T47D (cell line): ENCODE measurements around the gene ARPP21.

Experiments used
- DNase-seq, 2 experiments: peaks; one replicate each; pipeline versions ENCODE4 v3.0.0 to v3.0.0-alpha.2; 2011 to 2012; ENCODE audit warnings: low read depth in 1 of 2, low spot score in 1 of 2
- JUND ChIP-seq: IDR thresholded peaks from 2 replicates; pipeline ENCODE4 v1.6.1; 2012; ENCODE audit warnings: low read depth
- in situ Hi-C: cut with HindIII; loops from 2 replicates; pipeline ENCODE4 v1.10.0; 2016; ENCODE audit warnings: low sequenced_read_pairs, low pct_unique_long_range_greater_than_20kb

The ARPP21 gene

DNA sequence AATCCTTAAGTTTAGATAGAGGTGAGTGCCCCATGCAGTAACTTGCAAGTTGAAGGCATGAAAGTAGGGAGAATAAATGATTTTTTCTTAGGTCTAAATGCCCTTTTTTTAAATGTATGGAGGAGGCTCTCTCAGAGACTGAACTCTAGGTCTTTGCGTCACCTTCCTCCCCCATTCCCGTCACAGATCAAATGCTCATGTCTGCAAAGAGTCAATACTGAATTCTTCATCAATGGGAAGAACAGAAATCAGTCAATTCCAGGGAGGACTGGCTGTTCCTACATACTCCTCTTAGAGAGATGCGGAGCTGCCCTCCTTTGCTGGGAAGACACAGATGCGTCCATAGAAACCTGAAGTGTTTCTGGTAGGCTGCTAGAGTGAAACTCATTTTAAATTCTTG is 98.2 kb downstream of the ARPP21 start:
- no peak for DNase-seq
- in situ Hi-C loops: no loop called here

GRCh38 chr3:35737934-35738706 is 98.8 kb downstream of the ARPP21 start:
- TF ChIP-seq JUND: no peak
- in situ Hi-C loops: no loop called here

More for the DNA sequence above, 98.2 kb downstream of the ARPP21 start:
- TF ChIP-seq JUND: no peak

DNA sequence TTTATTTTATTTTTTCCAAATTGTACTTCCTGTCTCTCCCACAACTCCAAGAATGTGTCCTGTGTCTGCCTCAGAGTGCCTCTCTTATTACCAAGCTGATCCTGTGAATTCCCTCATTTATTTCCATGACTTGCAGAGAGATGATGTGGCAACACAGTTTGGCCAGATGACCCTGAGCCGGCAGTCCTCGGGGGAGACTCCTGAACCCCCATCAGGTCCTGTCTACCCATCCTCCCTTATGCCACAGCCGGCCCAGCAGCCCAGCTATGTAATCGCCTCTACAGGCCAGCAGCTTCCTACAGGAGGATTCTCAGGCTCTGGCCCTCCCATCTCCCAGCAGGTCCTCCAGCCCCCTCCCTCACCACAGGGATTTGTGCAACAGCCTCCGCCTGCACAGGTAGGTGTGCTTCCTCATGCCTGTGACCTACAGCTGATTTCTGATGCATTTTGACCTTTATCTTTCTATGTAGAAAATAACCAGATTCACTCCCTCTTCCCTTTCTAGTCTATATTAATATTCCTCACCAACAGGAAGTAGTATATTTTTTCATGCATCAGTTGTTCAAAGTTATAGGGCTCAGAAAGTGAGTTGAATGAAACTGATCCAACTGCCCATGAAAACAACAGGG is 100.0 kb downstream of the ARPP21 start:
- DNase-seq: no peak
- in situ Hi-C loops: no loop called here
- no peak for TF ChIP-seq JUND

More at GRCh38 chr3:35737934-35738706, 98.8 kb downstream of the ARPP21 start:
- no peak for DNase-seq

DNA sequence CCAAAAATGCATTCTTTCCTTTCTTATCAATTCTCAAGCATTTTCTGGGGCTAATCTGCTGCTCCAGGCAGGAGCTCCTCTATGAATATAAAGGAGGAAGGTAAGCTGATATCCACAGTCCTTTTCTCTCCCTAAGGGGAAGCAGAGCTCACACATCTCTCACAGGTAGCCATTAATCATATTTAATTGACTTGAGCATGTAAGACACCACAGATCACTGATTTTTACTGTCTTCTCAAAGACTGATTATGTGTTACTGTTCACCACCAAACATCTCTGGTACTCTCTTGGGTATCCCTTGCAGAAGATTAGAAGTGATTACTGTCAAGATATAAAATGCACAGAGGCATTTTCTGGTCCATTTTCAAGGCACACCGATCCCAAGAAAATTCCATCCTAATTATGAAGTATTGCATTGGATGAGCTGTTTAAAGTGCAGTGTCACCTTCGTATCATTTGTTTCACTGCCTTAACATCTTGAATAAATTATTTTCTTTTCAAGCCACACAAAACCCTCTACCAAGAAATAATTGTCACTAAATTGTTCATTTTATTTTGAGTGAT is 100.7 kb downstream of the ARPP21 start:
- in situ Hi-C loops: no loop called here
- TF ChIP-seq JUND: no peak
- DNase-seq: no peak

- in situ Hi-C loops: no loop called here
- no peak for TF ChIP-seq JUND
- DNase-seq: no peak
Observed at GRCh38 chr3:35743218-35743617, 103.9 kb downstream of the ARPP21 start.

DNA sequence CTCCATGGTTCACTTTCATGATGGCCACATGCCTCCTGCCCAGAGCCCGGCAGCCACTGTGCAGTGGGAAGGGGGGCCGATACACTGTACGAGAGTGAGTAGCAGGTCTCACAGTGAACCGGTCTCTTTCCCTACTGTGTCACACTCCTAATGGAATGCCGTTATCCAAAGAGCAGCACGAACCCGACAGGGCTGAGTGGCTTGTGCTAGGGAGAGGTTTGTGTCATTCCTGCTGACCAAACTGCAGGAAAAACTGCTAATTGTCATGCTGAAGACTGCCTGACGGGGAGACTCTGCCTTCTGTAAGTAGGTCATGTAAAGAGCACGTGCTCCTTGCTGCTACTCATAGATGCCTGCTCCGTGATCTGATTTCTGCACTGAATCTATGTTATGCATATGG is 105.1 kb downstream of the ARPP21 start:
- in situ Hi-C loops: no loop called here
- TF ChIP-seq JUND: no peak
- DNase-seq: peak in 1 of 2 experiments; percentile 10

- in situ Hi-C loops: no loop called here
- DNase-seq: no peak
- no peak for TF ChIP-seq JUND
Observed at GRCh38 chr3:35745351-35745750, 106.0 kb downstream of the ARPP21 start.

DNA sequence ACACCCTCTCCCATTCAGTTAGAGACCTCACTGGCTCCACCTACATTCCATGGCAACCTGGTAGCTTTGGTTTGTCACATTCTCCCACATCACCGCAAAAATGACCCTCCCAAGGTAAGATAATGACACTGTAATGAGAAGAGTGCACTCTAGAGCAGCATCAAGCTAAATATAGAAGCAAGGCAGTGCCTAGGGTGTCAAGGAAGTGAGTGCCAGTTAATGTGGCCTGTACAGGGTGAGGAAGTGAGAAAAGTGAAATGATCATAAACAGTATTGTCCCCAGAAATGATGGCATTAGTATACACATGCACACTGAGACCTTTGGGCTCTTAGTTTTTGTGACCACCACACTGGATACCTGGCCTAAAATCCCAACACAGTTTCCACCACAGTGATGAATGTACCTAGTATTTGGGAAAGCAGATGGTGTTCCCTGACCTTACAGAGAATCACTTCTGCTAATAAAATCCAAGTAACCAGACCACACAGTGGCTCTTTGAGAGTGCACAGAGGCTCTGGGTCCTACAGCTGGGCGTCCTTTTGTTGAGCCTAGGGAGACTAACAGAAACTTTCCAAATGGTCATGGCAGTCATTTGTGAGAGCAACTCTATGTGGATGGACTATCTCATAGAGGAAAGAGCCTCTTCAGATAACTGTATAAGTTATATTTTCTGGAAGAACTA is 106.6 kb downstream of the ARPP21 start:
- no peak for DNase-seq
- no peak for TF ChIP-seq JUND
- in situ Hi-C loops: no loop called here

DNA sequence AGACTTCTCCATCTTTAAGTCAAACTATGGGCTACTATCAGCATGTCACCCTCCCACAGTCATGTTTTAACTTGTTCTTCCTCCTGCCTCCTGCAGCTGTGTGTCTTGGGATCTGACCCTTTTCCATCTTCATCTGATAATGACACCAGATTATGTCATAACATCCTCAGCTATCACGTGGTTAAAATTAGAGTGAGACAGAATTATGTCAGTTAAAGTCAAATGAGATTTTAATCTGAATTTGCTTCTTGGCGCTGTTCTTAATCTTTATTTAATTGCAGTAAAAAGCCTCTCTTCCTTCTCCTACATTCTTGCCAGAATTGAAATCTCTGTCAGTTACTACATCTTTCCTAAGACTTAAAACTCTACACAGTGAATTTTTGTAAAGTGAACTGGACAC is 107.2 kb downstream of the ARPP21 start:
- in situ Hi-C loops: no loop called here
- TF ChIP-seq JUND: no peak
- DNase-seq: no peak

DNA sequence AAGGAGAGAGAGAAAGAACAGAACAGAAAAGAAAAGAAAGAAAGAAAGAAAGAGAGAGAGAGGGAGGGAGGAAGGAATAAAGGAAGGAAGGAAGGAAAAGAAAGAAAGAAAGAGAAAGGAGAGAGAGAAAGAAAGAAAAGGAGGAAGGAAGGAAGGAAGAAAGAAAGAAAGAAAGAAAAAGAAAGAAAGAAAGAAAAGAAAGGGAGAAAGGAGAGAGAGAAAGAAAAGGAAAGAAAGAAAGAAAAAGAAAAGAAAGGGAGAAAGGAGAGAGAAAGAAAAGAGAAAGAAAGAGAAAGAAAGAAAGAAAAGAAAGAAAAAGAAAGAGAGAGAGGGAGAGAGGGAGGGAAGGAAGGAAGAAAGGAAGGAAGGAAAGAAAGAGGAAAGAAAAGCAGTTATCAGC is 108.8 kb downstream of the ARPP21 start:
- TF ChIP-seq JUND: no peak
- in situ Hi-C loops: no loop called here
- no peak for DNase-seq

DNA sequence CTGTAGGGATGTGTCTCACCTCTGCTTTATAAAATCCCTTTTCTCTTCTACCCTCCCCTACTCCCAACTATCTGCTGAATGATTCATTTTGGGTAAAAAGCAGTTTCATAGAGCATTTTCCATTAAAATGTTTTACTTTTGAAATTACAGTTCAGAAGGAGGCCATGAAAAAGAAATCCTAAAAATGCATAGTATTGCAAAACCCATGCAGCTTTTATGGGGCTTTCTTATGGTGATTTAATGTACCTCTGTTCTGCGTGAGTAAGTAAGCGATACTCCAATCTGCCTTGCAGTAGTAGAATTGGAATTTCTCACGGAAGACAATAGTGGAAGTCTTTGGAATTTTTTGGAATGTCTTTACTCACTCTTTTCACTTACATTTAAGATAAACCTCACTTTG is 111.9 kb downstream of the ARPP21 start:
- DNase-seq: no peak
- TF ChIP-seq JUND: no peak
- in situ Hi-C loops: no loop called here

- DNase-seq: no peak
- TF ChIP-seq JUND: no peak
- in situ Hi-C loops: no loop called here
Observed at GRCh38 chr3:35757991-35758757, 118.8 kb downstream of the ARPP21 start.
